ENCODE data around the gene LRRN2. TPM values are rescaled to one million over a fixed set of nuclear protein-coding genes. Genes with fewer than 3 reads are reported as not detected.
"Not testable (repeated sequence)": the region's sequence is repeated elsewhere in the genome, so short reads cannot be mapped to it uniquely, and the experiment has no call there.

The LRRN2 gene
- total RNA-seq, 1 donor from 2014 or later: 12.8 TPM

- no peak for DNase-seq
Observed at GRCh38 chr1:204660509-204660908, 25.0 kb downstream of the LRRN2 start.

- DNase-seq: no peak
Observed at GRCh38 chr1:204659056-204659455, 26.5 kb downstream of the LRRN2 start.

GRCh38 chr1:204658295-204658694 lies 27.2 kb downstream of the LRRN2 start:
- no peak for DNase-seq

- DNase-seq: no peak
Observed at GRCh38 chr1:204653590-204654340, 31.8 kb downstream of the LRRN2 start.

- DNase-seq: no peak
Observed at GRCh38 chr1:204652497-204652896, 33.0 kb downstream of the LRRN2 start.

- no peak for DNase-seq
Observed at GRCh38 chr1:204651843-204652421, 33.6 kb downstream of the LRRN2 start.

GRCh38 chr1:204650911-204651570 lies 34.5 kb downstream of the LRRN2 start:
- no peak for DNase-seq

- DNase-seq: no peak
Observed at GRCh38 chr1:204649721-204650521, 35.6 kb downstream of the LRRN2 start.

GRCh38 chr1:204648576-204648975 lies 37.0 kb downstream of the LRRN2 start:
- no peak for DNase-seq

- no peak for DNase-seq
Observed at GRCh38 chr1:204647805-204648153, 37.8 kb downstream of the LRRN2 start.

- no peak for DNase-seq
Observed at GRCh38 chr1:204647114-204647804, 38.3 kb downstream of the LRRN2 start.

- no peak for DNase-seq
Observed at GRCh38 chr1:204645666-204646065, 39.9 kb downstream of the LRRN2 start.

- DNase-seq: no peak
Observed at GRCh38 chr1:204645251-204645650, 40.3 kb downstream of the LRRN2 start.

GRCh38 chr1:204643503-204643902 lies 42.0 kb downstream of the LRRN2 start:
- no peak for DNase-seq

- no peak for DNase-seq
Observed at GRCh38 chr1:204641936-204642335, 43.6 kb downstream of the LRRN2 start.

- no peak for DNase-seq
Observed at GRCh38 chr1:204641455-204641854, 44.1 kb downstream of the LRRN2 start.

- DNase-seq: no peak
Observed at GRCh38 chr1:204640578-204640977, 45.0 kb downstream of the LRRN2 start.

- DNase-seq: no peak
Observed at GRCh38 chr1:204634260-204634910, 51.2 kb downstream of the LRRN2 start.

GRCh38 chr1:204633665-204634064 lies 51.9 kb downstream of the LRRN2 start:
- no peak for DNase-seq

- DNase-seq: no peak
Observed at GRCh38 chr1:204630132-204630905, 55.2 kb downstream of the LRRN2 start.

- not testable (repeated sequence) for DNase-seq
Observed at GRCh38 chr1:204629459-204629858, 56.1 kb downstream of the LRRN2 start.
